HG03103 (cell line): ENCODE measurements around the gene GRID1.
"Not testable (repeated sequence)": the region's sequence is repeated elsewhere in the genome, so short reads cannot be mapped to it uniquely, and the experiment has no call there.

Source experiments
- ATAC-seq: cut with Tn5 transposase; IDR thresholded peaks from one replicate; pipeline ENCODE4 v1.9.1; 2021; ENCODE audit warnings: low read depth; ENCODE audit not compliant: unreplicated experiment

GRID1 gene

GRCh38 chr10:86035791-86036543, 330.6 kb downstream of the GRID1 start:
- no peak for ATAC-seq

GRCh38 chr10:86034710-86035109, 331.9 kb downstream of the GRID1 start:
- no peak for ATAC-seq

- no peak for ATAC-seq
Measured at GRCh38 chr10:86033581-86033980, 333.0 kb downstream of the GRID1 start.

GRCh38 chr10:86032087-86032486, 334.5 kb downstream of the GRID1 start:
- not testable (repeated sequence) for ATAC-seq

GRCh38 chr10:86030312-86030711, 336.3 kb downstream of the GRID1 start:
- no peak for ATAC-seq

GRCh38 chr10:86027346-86027745, 339.2 kb downstream of the GRID1 start:
- no peak for ATAC-seq

- ATAC-seq: no peak
Measured at GRCh38 chr10:86025509-86025908, 341.1 kb downstream of the GRID1 start.

- ATAC-seq: no peak
Measured at GRCh38 chr10:86024281-86025041, 342.1 kb downstream of the GRID1 start.

GRCh38 chr10:86023931-86024280, 342.7 kb downstream of the GRID1 start:
- no peak for ATAC-seq

GRCh38 chr10:86023336-86023735, 343.3 kb downstream of the GRID1 start:
- ATAC-seq: no peak

GRCh38 chr10:86022906-86023305, 343.7 kb downstream of the GRID1 start:
- ATAC-seq: no peak

GRCh38 chr10:86020134-86020533, 346.5 kb downstream of the GRID1 start:
- no peak for ATAC-seq

- no peak for ATAC-seq
Measured at GRCh38 chr10:86019141-86019540, 347.5 kb downstream of the GRID1 start.

GRCh38 chr10:86018735-86019058, 347.9 kb downstream of the GRID1 start:
- ATAC-seq: no peak

- ATAC-seq: peak; percentile 57
Measured at GRCh38 chr10:86017841-86018734, 348.5 kb downstream of the GRID1 start.

GRCh38 chr10:86013568-86013967, 353.0 kb downstream of the GRID1 start:
- ATAC-seq: no peak

GRCh38 chr10:86007171-86007570, 359.4 kb downstream of the GRID1 start:
- no peak for ATAC-seq

- no peak for ATAC-seq
Measured at GRCh38 chr10:86004337-86004736, 362.3 kb downstream of the GRID1 start.

- no peak for ATAC-seq
Measured at GRCh38 chr10:86003201-86003621, 363.4 kb downstream of the GRID1 start.

- no peak for ATAC-seq
Measured at GRCh38 chr10:86001521-86001920, 365.1 kb downstream of the GRID1 start.

GRCh38 chr10:85997544-85997943, 369.1 kb downstream of the GRID1 start:
- no peak for ATAC-seq
